HEK293T (cell line): ENCODE data around the gene IBTK.
"Not testable (repeated sequence)": the region's sequence is repeated elsewhere in the genome, so short reads cannot be mapped to it uniquely, and the experiment has no call there.

Experiments used
- CTCF ChIA-PET: fragments of 350-600 bp; formaldehyde crosslinking; extraction: SDS; loops from one replicate; lab custom pipeline; 2021; ENCODE audit warnings: antibody characterized with exemption, inconsistent platforms; lab: Yijun Ruan, JAX
- POLR2A ChIA-PET: fragments of 350-600 bp; formaldehyde crosslinking; extraction: SDS; loops from one replicate; lab custom pipeline; 2020; ENCODE audit warnings: antibody characterized with exemption, inconsistent platforms; lab: Yijun Ruan, JAX
- DNase-seq: peaks from one replicate; pipeline ENCODE4 v3.0.0; 2012; ENCODE audit warnings: mixed read lengths; ENCODE audit errors: extremely low spot score
- ARNT ChIP-seq: fragments of 450-650 bp; IDR thresholded peaks from 2 replicates; pipeline ENCODE4 v1.6.1; 2017; ENCODE audit warnings: mild to moderate bottlenecking
- BHLHE40 ChIP-seq: fragments of 450-650 bp; IDR thresholded peaks from 2 replicates; pipeline ENCODE4 v1.6.1; 2016; ENCODE audit warnings: mild to moderate bottlenecking, moderate library complexity, borderline replicate concordance
- CTBP1 ChIP-seq: fragments of 450-650 bp; IDR thresholded peaks from 2 replicates; pipeline ENCODE4 v1.6.1; 2016; ENCODE audit warnings: borderline replicate concordance
- ELF4 ChIP-seq: fragments of 450-650 bp; IDR thresholded peaks from 2 replicates; pipeline ENCODE4 v1.6.1; 2017; ENCODE audit warnings: antibody characterized with exemption
- FOXA1 ChIP-seq: fragments of 450-650 bp; IDR thresholded peaks from 2 replicates; pipeline ENCODE4 v1.6.1; 2016; ENCODE audit warnings: mild to moderate bottlenecking
- FOXK2 ChIP-seq: fragments of 450-650 bp; IDR thresholded peaks from 2 replicates; pipeline ENCODE4 v1.6.1; 2016; ENCODE audit warnings: mild to moderate bottlenecking
- FOXM1 ChIP-seq: fragments of 450-650 bp; IDR thresholded peaks from 2 replicates; pipeline ENCODE4 v1.6.1; 2017; ENCODE audit warnings: mild to moderate bottlenecking, borderline replicate concordance
- HDGF ChIP-seq: fragments of 450-650 bp; IDR thresholded peaks from 2 replicates; pipeline ENCODE4 v1.6.1; 2017; ENCODE audit warnings: antibody characterized with exemption, borderline replicate concordance
- L3MBTL2 ChIP-seq: fragments of 450-650 bp; conservative IDR thresholded peaks from 2 replicates; pipeline ENCODE4 v1.6.1; 2016; ENCODE audit warnings: mild to moderate bottlenecking
- LEF1 ChIP-seq: fragments of 450-650 bp; IDR thresholded peaks from 2 replicates; pipeline ENCODE4 v1.6.1; 2017; ENCODE audit warnings: mild to moderate bottlenecking, borderline replicate concordance
- NFRKB ChIP-seq: fragments of 450-650 bp; IDR thresholded peaks from 2 replicates; pipeline ENCODE4 v1.6.1; 2016; ENCODE audit warnings: mild to moderate bottlenecking, moderate library complexity
- PKNOX1 ChIP-seq: fragments of 450-650 bp; IDR thresholded peaks from 2 replicates; pipeline ENCODE4 v1.6.1; 2016
- SP1 ChIP-seq: fragments of 450-650 bp; IDR thresholded peaks from 2 replicates; pipeline ENCODE4 v1.6.1; 2017
- SUZ12 ChIP-seq: fragments of 450-650 bp; IDR thresholded peaks from 2 replicates; pipeline ENCODE4 v1.6.1; 2016; ENCODE audit warnings: mild to moderate bottlenecking
- TARDBP ChIP-seq: fragments of 450-650 bp; IDR thresholded peaks from 2 replicates; pipeline ENCODE4 v1.6.1; 2016
- ZNF384 ChIP-seq: fragments of 450-650 bp; IDR thresholded peaks from 2 replicates; pipeline ENCODE4 v1.6.1; 2016

IBTK gene

GRCh38 chr6:82143041-82143481 is 104.5 kb downstream of the IBTK start:
- TF ChIP-seq FOXK2: no peak
- TF ChIP-seq SP1: no peak
- no peak for TF ChIP-seq PKNOX1
- no peak for TF ChIP-seq LEF1
- TF ChIP-seq FOXM1: no peak
- no peak for TF ChIP-seq FOXA1
- POLR2A ChIA-PET: interaction anchor here (0.7 to 0.9 kb wide), 2 partner anchors 15 to 390 kb away, joined by 3 read pairs; no protein-coding TSS in a partner anchor
- CTCF ChIA-PET: interaction anchor here (0.7 kb wide), 1 partner anchor 42 kb away, joined by 5 read pairs; no protein-coding TSS in a partner anchor
- no peak for DNase-seq

DNA sequence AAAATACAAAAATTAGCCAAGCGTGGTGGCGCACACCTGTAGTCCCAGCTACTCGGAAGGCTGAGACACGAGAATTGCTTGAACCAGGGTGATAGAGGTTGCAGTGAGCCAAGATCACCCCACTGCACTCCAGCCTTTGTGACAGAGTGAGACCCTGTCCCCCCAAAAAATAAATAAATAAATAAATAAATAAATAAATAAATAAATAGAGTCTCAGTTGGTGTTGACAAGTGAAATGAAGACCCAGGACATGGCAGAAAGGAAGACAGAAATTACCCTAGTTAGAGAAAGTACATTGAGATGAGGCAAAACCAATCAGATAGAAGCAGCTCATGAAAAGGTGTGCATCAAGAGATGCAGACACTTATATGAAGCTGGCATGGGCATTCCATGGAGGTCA is 105.0 kb downstream of the IBTK start:
- ChIA-PET POLR2A (no interaction called here), CTCF (no interaction called here)
- no peak for DNase-seq
- TF ChIP-seq FOXA1 (no peak), NFRKB (no peak), HDGF (no peak), BHLHE40 (no peak), FOXK2 (no peak), LEF1 (no peak), L3MBTL2 (no peak), FOXM1 (no peak)

DNA sequence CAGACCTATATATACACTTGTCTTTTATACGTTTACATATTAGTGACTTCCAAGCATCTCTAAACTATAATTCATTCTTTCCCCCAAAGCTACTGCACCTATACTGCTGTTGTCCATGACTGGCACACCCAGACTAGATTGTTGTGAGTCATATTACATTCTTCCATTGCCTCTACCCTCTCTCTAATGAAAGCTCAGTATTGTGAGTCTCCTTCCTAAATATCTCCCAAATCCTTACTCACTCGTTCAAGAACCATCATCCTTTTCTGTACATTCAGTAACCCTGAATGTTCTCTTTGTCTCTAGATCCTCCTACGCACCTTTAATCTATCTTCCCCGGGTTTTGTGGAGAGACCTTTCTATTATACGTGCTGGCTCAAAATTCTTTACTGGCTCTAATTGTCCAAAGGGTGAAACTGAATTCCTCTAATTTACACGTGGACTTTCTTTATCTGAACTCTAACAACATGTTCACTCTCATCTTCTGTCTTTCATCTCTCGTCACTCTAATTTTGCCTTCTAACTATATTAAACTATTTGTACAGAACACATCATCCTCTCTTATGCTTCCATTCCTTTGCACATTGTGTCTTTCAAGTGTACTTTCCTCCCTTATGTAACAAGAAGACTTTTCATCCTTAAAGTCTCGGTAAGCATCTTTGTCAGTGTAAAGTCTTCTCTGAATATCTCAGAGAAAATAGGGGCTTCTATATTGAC is 109.3 kb downstream of the IBTK start:
- TF ChIP-seq BHLHE40: no peak
- ChIA-PET POLR2A (no interaction called here), CTCF (no interaction called here)
- no peak for DNase-seq

DNA sequence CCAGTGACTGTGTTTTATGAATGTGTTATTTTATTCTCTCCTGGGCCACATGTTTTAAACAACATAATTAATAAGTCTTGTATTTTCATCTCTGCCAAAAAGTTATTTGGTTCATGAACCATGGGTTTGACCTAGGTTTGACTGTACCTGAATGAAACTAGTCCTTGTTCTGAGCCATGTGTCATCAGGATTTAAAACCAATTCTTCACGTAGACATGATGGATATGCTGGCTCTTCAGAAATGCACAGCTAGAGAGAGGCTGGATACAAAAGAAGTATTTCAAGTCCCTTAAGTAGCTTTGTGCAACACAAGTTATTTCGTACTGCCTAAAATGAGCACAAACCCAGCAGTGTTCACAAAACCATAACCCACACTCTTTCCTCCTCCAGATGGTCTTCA is 116.1 kb downstream of the IBTK start:
- CTCF ChIA-PET: no interaction called here
- no peak for DNase-seq
- POLR2A ChIA-PET: interaction anchor here (1.0 to 1.3 kb wide), 2 partner anchors 13 to 30 kb away, joined by 3 to 5 read pairs; no protein-coding TSS in a partner anchor
- TF ChIP-seq LEF1 (no peak), FOXA1 (no peak), BHLHE40 (no peak), PKNOX1 (no peak), FOXM1 (no peak), CTBP1 (no peak), SP1 (no peak), SUZ12 (no peak), ZNF384 (no peak), L3MBTL2 (no peak), TARDBP (no peak), HDGF (no peak), ELF4 (no peak), NFRKB (no peak), ARNT (no peak), FOXK2 (no peak)

DNA sequence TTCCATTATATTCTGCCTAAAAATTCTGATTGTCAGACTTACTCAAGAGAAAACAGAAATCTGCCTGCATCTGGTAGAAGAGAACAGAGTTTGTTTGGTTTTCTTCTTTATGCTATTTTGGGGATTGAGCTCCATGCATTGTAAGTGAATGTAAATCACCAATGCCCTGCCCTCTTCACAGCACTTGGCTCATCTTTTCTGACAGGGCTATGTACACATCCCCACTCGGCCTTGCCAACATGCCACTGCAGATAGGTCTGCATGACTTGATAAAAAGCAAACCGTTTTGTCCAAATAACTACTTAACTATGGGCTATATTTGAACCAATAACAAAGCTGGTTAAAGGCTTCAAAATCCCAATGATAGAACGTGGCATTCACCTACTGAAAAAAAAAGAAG is 117.7 kb downstream of the IBTK start:
- ChIA-PET POLR2A (no interaction called here), CTCF (no interaction called here)
- no peak for TF ChIP-seq TARDBP
- TF ChIP-seq FOXA1: no peak
- TF ChIP-seq L3MBTL2: no peak
- TF ChIP-seq PKNOX1: no peak
- TF ChIP-seq FOXM1: no peak
- TF ChIP-seq SUZ12: no peak
- no peak for TF ChIP-seq ARNT
- TF ChIP-seq BHLHE40: no peak
- no peak for TF ChIP-seq LEF1
- TF ChIP-seq ZNF384: no peak
- no peak for TF ChIP-seq NFRKB
- no peak for DNase-seq

- CTCF ChIA-PET, DNase-seq, POLR2A ChIA-PET: not testable (repeated sequence)
Measured at GRCh38 chr6:82128973-82129372, 118.6 kb downstream of the IBTK start.

GRCh38 chr6:82123632-82124031 is 123.9 kb downstream of the IBTK start:
- POLR2A ChIA-PET: no interaction called here
- CTCF ChIA-PET: no interaction called here
- no peak for DNase-seq
- TF ChIP-seq ELF4: no peak
- TF ChIP-seq L3MBTL2: no peak
- no peak for TF ChIP-seq TARDBP
- TF ChIP-seq ARNT: no peak
- TF ChIP-seq SP1: no peak
- TF ChIP-seq FOXK2: no peak
- no peak for TF ChIP-seq NFRKB
- TF ChIP-seq SUZ12: no peak
- no peak for TF ChIP-seq FOXM1
- no peak for TF ChIP-seq CTBP1
- no peak for TF ChIP-seq BHLHE40
- no peak for TF ChIP-seq FOXA1
- TF ChIP-seq ZNF384: no peak
